ENCODE measurements around the gene STRIP2. TPM values are rescaled to one million over a fixed set of nuclear protein-coding genes. Genes with fewer than 3 reads are reported as not detected.

STRIP2 gene
- total and polyA plus RNA-seq, 9 of the 15 experiments (the other 6 are each of a cell fraction or from before 2014, with no cell fraction given): 10.1 to 81.8 (median 42.3) TPM

GRCh38 chr7:129517931-129518330, 83.7 kb downstream of the STRIP2 start:
- 15% methylated on average over 6 of the region's 6 CpGs for WGBS (ENCODE audit: insufficient coverage, low coverage, missing lambda C conversion rate)
- CTCF ChIA-PET (ENCODE audit: low intra/inter-chr PET ratio): interaction anchor here (0.7 kb wide), 1 partner anchor 260 kb away, joined by 3 read pairs; no protein-coding TSS in a partner anchor
- H3K4me2 ChIP-seq (ENCODE audit: insufficient read depth, low read length): no peak overlapping the region
- no TSS peak for BruUV-seq (replicated peaks)
- in situ Hi-C loops (cut with MboI): no loop called here
- H3K27me3 ChIP-seq (ENCODE audit: control insufficient read depth in 2 of 2, insufficient read depth in 2 of 2, low read length in 2 of 2): peaks cover 27 to 52% of the 10 kb centered on the region in 2 experiments
- H2AFZ ChIP-seq (ENCODE audit: low read depth, low read length): no peak overlapping the region; the same call in 1 of the 2 replicates
- FAIRE-seq (no peak), ATAC-seq (no peak), DNase-seq (ENCODE audit: extremely low read depth in 1 of 4, low spot score in 3 of 4) (no peak)
- no peak for TF ChIP-seq HNRNPK (IDR thresholded peaks at IDR 0.05; ENCODE audit: low read depth, low read length, poor library complexity, severe bottlenecking)
- H3K36me3 ChIP-seq (ENCODE audit: control insufficient read depth, insufficient read depth, low read length): no peaks in the 10 kb centered on the region
- H3K79me2 ChIP-seq (ENCODE audit: control insufficient read depth, insufficient read depth, low read length): no peaks in the 10 kb centered on the region
- H3K9me3 ChIP-seq (replicated peaks; ENCODE audit: control insufficient read depth, insufficient read depth, low read depth, low read length): 0 out of 2 replicates have a peak, but pooled peaks cover 2% of the 10 kb centered on the region
- POLR2A ChIA-PET: interaction anchor here (0.6 kb wide), 1 partner anchor 21 kb away, joined by 3 read pairs; no protein-coding TSS in a partner anchor
- H4K20me1 ChIP-seq (replicated peaks; ENCODE audit: control insufficient read depth, insufficient read depth, low read length): no peaks in the 10 kb centered on the region
- no peak overlapping the region for H3K27ac ChIP-seq (ENCODE audit: extremely low read depth, low read depth, low read length)
- no peak overlapping the region for H3K9ac ChIP-seq (ENCODE audit: insufficient read depth in 1 of 2, low read depth in 2 of 2, low read length in 2 of 2)
- peaks cover 0 to 4% of the 10 kb centered on the region in 2 experiments; a peak in 1 of 5 replicates for H3K4me1 ChIP-seq (replicated peaks in 1 of 2; ENCODE audit: control insufficient read depth in 2 of 2, insufficient read depth in 2 of 2, low read length in 2 of 2)
- intact Hi-C loops (cut with micrococcal nuclease): no loop called here
- no peak overlapping the region for H3K4me3 ChIP-seq
- H3K9me1 ChIP-seq (ENCODE audit: control insufficient read depth, insufficient read depth, low read length): no peaks in the 10 kb centered on the region

- Histone ChIP-seq H3K27me3 (ENCODE audit: control insufficient read depth in 2 of 2, insufficient read depth in 2 of 2, low read length in 2 of 2) (peaks cover 15 to 38% of the 10 kb centered on the region in 2 experiments), H3K79me2 (ENCODE audit: control insufficient read depth, insufficient read depth, low read length) (no peaks in the 10 kb centered on the region), H3K9me1 (ENCODE audit: control insufficient read depth, insufficient read depth, low read length) (no peaks in the 10 kb centered on the region), H3K9ac (ENCODE audit: insufficient read depth in 1 of 2, low read depth in 2 of 2, low read length in 2 of 2) (no peak overlapping the region), H4K20me1 (replicated peaks; ENCODE audit: control insufficient read depth, insufficient read depth, low read length) (no peaks in the 10 kb centered on the region), H3K9me3 (replicated peaks; ENCODE audit: control insufficient read depth, insufficient read depth, low read depth, low read length) (0 out of 2 replicates have a peak, but pooled peaks cover 2% of the 10 kb centered on the region), H3K36me3 (ENCODE audit: control insufficient read depth, insufficient read depth, low read length) (no peaks in the 10 kb centered on the region), H3K4me2 (ENCODE audit: insufficient read depth, low read length) (no peak overlapping the region), H3K4me1 (replicated peaks in 1 of 2; ENCODE audit: control insufficient read depth in 2 of 2, insufficient read depth in 2 of 2, low read length in 2 of 2) (peaks cover 0 to 4% of the 10 kb centered on the region in 2 experiments; a peak in 1 of 5 replicates), H3K27ac (ENCODE audit: extremely low read depth, low read depth, low read length) (no peak overlapping the region), H3K4me3 (no peak overlapping the region), H2AFZ (ENCODE audit: low read depth, low read length) (no peak overlapping the region)
- BruUV-seq (replicated peaks): no TSS peak
- ChIA-PET POLR2A (interaction anchor here (0.9 kb wide), 1 partner anchor 9 kb away, joined by 3 read pairs; no protein-coding TSS in a partner anchor), CTCF (ENCODE audit: low intra/inter-chr PET ratio) (no interaction called here)
- TF ChIP-seq RERE (CRISPR knock-in tag; IDR thresholded peaks at IDR 0.05; ENCODE audit: borderline replicate concordance): no peak
- no peak for TF ChIP-seq TGIF2 (CRISPR knock-in tag; IDR thresholded peaks at IDR 0.05)
- no peak for TF ChIP-seq ZNF449 (CRISPR knock-in tag; IDR thresholded peaks at IDR 0.05)
- TF ChIP-seq, protein P1, sequence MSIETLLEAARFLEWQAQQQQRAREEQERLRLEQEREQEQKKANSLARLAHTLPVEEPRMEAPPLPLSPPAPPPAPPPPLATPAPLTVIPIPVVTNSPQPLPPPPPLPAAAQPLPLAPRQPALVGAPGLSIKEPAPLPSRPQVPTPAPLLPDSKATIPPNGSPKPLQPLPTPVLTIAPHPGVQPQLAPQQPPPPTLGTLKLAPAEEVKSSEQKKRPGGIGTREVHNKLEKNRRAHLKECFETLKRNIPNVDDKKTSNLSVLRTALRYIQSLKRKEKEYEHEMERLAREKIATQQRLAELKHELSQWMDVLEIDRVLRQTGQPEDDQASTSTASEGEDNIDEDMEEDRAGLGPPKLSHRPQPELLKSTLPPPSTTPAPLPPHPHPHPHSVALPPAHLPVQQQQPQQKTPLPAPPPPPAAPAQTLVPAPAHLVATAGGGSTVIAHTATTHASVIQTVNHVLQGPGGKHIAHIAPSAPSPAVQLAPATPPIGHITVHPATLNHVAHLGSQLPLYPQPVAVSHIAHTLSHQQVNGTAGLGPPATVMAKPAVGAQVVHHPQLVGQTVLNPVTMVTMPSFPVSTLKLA (conservative IDR thresholded peaks at IDR 0.05): no peak
- ATAC-seq (no peak), FAIRE-seq (no peak), DNase-seq (ENCODE audit: extremely low read depth in 1 of 4, low spot score in 3 of 4) (no peak)
- in situ Hi-C loops (cut with MboI): no loop called here
- intact Hi-C loops (cut with micrococcal nuclease): no loop called here
- 0% methylated on average over 5 of the region's 5 CpGs for WGBS (ENCODE audit: insufficient coverage, low coverage, missing lambda C conversion rate)
Measured at GRCh38 chr7:129519464-129519863, 85.2 kb downstream of the STRIP2 start.

Measured in K562 (cell line).